ENCODE measurements around the gene EGFR. TPM values are rescaled to one million over a fixed set of nuclear protein-coding genes. Genes with fewer than 3 reads are reported as not detected.

EGFR gene
- total RNA-seq, 1 experiment from 2014 or later = 448 TPM

- CTCF ChIA-PET = interaction anchor here (0.6 kb wide), 1 partner anchor 52 kb away, joined by 3 read pairs; no protein-coding TSS in a partner anchor
- intact Hi-C loops (cut with micrococcal nuclease) = no loop called here
- H3K27ac Mint-ChIP-seq (ENCODE audit: low read depth, unreplicated experiment) = no peak overlapping the region
- POLR2A ChIA-PET = interaction anchor here (1.2 to 16.1 kb wide), 2 partner anchors 10 to 39 kb away, joined by 6 to 122 read pairs; partner anchors contain the start of gene EGFR
- H3K4me3 Mint-ChIP-seq (ENCODE audit: unreplicated experiment) = no peak overlapping the region
- H3K4me1 Mint-ChIP-seq (ENCODE audit: insufficient read depth, unreplicated experiment) = peaks cover 70% of the 10 kb centered on the region
- H3K9me3 Mint-ChIP-seq (ENCODE audit: unreplicated experiment) = no peaks in the 10 kb centered on the region
- TF ChIP-seq CTCF (IDR thresholded peaks at IDR 0.05; ENCODE audit: unreplicated experiment) = no peak
- no TSS peak for BruUV-seq (replicated peaks)
- H3K27me3 Mint-ChIP-seq (ENCODE audit: insufficient read depth, unreplicated experiment) = no peaks in the 10 kb centered on the region
- H3K36me3 Mint-ChIP-seq (ENCODE audit: insufficient read depth, unreplicated experiment) = peaks cover 72% of the 10 kb centered on the region
- DNase-seq (ENCODE audit: unreplicated experiment) = no peak
Observed at GRCh38 chr7:55059021-55059420, 40.2 kb downstream of the EGFR start.

GRCh38 chr7:55060085-55060484 is 41.3 kb downstream of the EGFR start:
- ChIA-PET CTCF (interaction anchor here (0.6 to 1.5 kb wide), 2 partner anchors 15 to 132 kb away, joined by 3 to 4 read pairs; no protein-coding TSS in a partner anchor), POLR2A (interaction anchor here (1.2 to 16.1 kb wide), 3 partner anchors 11 to 195 kb away, joined by 3 to 122 read pairs (median 6); partner anchors contain the start of gene EGFR)
- no TSS peak for BruUV-seq (replicated peaks)

GRCh38 chr7:55060636-55061022 is 41.8 kb downstream of the EGFR start:
- POLR2A ChIA-PET = interaction anchor here (1.2 to 16.1 kb wide), 2 partner anchors 40 to 194 kb away, joined by 3 to 122 read pairs; partner anchors contain the start of gene EGFR
- TF ChIP-seq CTCF (IDR thresholded peaks at IDR 0.05; ENCODE audit: unreplicated experiment) = no peak
- no peaks in the 10 kb centered on the region for H3K9me3 Mint-ChIP-seq (ENCODE audit: unreplicated experiment)
- H3K4me1 Mint-ChIP-seq (ENCODE audit: insufficient read depth, unreplicated experiment) = peaks cover 67% of the 10 kb centered on the region
- peaks cover 60% of the 10 kb centered on the region for H3K36me3 Mint-ChIP-seq (ENCODE audit: insufficient read depth, unreplicated experiment)
- H3K4me3 Mint-ChIP-seq (ENCODE audit: unreplicated experiment) = no peak overlapping the region
- H3K27ac Mint-ChIP-seq (ENCODE audit: low read depth, unreplicated experiment) = no peak overlapping the region
- BruUV-seq (replicated peaks) = no TSS peak
- intact Hi-C loops (cut with micrococcal nuclease) = no loop called here
- no peaks in the 10 kb centered on the region for H3K27me3 Mint-ChIP-seq (ENCODE audit: insufficient read depth, unreplicated experiment)
- no peak for DNase-seq (ENCODE audit: unreplicated experiment)
- CTCF ChIA-PET = interaction anchor here (1.4 to 1.5 kb wide), 3 partner anchors 15 to 287 kb away, joined by 3 to 8 read pairs (median 4); no protein-coding TSS in a partner anchor

More at GRCh38 chr7:55060085-55060484, 41.3 kb downstream of the EGFR start:
- Mint-ChIP-seq H3K27ac (ENCODE audit: low read depth, unreplicated experiment) (no peak overlapping the region), H3K4me3 (ENCODE audit: unreplicated experiment) (no peak overlapping the region), H3K36me3 (ENCODE audit: insufficient read depth, unreplicated experiment) (peaks cover 61% of the 10 kb centered on the region), H3K4me1 (ENCODE audit: insufficient read depth, unreplicated experiment) (peaks cover 69% of the 10 kb centered on the region), H3K27me3 (ENCODE audit: insufficient read depth, unreplicated experiment) (no peaks in the 10 kb centered on the region), H3K9me3 (ENCODE audit: unreplicated experiment) (no peaks in the 10 kb centered on the region)
- no peak for DNase-seq (ENCODE audit: unreplicated experiment)
- no peak for TF ChIP-seq CTCF (IDR thresholded peaks at IDR 0.05; ENCODE audit: unreplicated experiment)
- intact Hi-C loops (cut with micrococcal nuclease) = no loop called here

- CTCF ChIA-PET = interaction anchor here (0.6 to 2.3 kb wide), 9 partner anchors 8 to 288 kb away, joined by 3 to 8 read pairs (median 3); no protein-coding TSS in a partner anchor
- intact Hi-C loops (cut with micrococcal nuclease) = no loop called here
- DNase-seq (ENCODE audit: unreplicated experiment) = no peak
- no peak overlapping the region for H3K4me3 Mint-ChIP-seq (ENCODE audit: unreplicated experiment)
- no TSS peak for BruUV-seq (replicated peaks)
- POLR2A ChIA-PET = interaction anchor here (1.4 to 16.1 kb wide), 2 partner anchors 42 to 96 kb away, joined by 5 to 122 read pairs; partner anchors contain the start of gene EGFR
- H3K4me1 Mint-ChIP-seq (ENCODE audit: insufficient read depth, unreplicated experiment) = peaks cover 68% of the 10 kb centered on the region
- H3K36me3 Mint-ChIP-seq (ENCODE audit: insufficient read depth, unreplicated experiment) = peaks cover 60% of the 10 kb centered on the region
- no peaks in the 10 kb centered on the region for H3K9me3 Mint-ChIP-seq (ENCODE audit: unreplicated experiment)
- H3K27me3 Mint-ChIP-seq (ENCODE audit: insufficient read depth, unreplicated experiment) = no peaks in the 10 kb centered on the region
- no peak for TF ChIP-seq CTCF (IDR thresholded peaks at IDR 0.05; ENCODE audit: unreplicated experiment)
- H3K27ac Mint-ChIP-seq (ENCODE audit: low read depth, unreplicated experiment) = peak overlapping the region; percentile 29
Observed at GRCh38 chr7:55061726-55062499, 43.1 kb downstream of the EGFR start.
